Forelimb muscle (tissue), 1 donor: ENCODE measurements around the gene ACTN4. TPM values are rescaled to one million over a fixed set of nuclear protein-coding genes. Genes with fewer than 3 reads are reported as not detected.

Experiments
- DNase-seq: peaks from one replicate; pipeline ENCODE4 v3.0.0-alpha.2; 2013; ENCODE audit warnings: low read depth
- polyA plus RNA-seq: library from polyadenylated mRNA; unstranded; fragments of 120-200 nt; gene quantifications from one replicate; pipeline ENCODE4 v1.2.1, GENCODE V29; 2013; ENCODE audit not compliant: insufficient read length

The ACTN4 gene
- polyA plus RNA-seq, 1 donor: 177 TPM

GRCh38 chr19:38678217-38678890 is 30.9 kb downstream of the ACTN4 start:
- DNase-seq: no peak

- no peak for DNase-seq
These were observed 31.5 kb downstream of the ACTN4 start for GRCh38 chr19:38678891-38679494.

DNA sequence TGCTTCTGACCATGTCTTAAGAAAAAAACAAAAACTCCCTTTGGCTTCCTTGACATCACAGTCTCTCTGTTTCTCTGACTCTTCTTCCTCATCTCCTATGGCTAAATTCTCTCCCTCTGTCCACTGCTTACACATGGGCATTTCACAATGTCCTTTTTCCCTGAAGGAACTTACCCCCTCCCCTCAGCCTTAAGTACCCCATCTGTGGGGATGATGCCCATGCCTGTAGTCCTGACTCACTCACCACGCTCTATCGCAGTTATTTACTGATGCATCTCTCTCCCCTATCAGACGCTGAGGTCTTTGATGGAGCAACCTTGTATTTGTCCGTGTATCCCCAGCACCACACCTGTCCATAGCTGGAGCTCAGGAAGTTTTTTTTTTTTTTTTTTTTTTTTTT is 32.4 kb downstream of the ACTN4 start:
- no peak for DNase-seq

GRCh38 chr19:38682195-38682867 is 34.9 kb downstream of the ACTN4 start:
- no peak for DNase-seq

DNA sequence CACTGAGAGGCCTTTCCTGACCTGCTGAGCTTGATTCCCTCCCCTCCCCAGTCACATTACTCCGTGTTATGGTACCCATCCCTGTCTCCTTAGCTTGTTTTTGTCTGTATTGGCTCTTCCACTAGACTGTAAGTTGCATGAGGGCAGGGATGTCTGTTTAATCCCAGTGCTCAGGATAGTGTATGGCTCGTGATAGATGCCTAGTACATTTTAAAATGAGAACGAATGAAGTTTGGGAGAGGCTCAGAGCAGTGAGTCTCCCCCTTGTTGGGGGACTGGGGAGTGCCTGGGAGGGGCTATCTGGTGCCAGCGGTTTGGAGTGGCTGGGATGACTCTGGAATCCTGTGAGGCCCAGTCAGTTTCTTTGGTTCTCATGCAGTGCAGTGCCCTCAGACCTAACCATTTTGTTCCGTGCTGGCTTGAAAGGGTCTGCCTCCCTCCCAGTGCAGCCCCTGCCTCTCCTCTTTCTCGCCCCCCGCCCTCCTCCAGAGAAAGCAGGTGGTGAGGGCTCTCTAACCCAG is 35.5 kb downstream of the ACTN4 start:
- no peak for DNase-seq

- no peak for DNase-seq
These were observed 36.1 kb downstream of the ACTN4 start for GRCh38 chr19:38683393-38684077.

- DNase-seq: no peak
These were observed 36.8 kb downstream of the ACTN4 start for GRCh38 chr19:38684078-38684861.

GRCh38 chr19:38684862-38685665 is 37.6 kb downstream of the ACTN4 start:
- DNase-seq: no peak

DNA sequence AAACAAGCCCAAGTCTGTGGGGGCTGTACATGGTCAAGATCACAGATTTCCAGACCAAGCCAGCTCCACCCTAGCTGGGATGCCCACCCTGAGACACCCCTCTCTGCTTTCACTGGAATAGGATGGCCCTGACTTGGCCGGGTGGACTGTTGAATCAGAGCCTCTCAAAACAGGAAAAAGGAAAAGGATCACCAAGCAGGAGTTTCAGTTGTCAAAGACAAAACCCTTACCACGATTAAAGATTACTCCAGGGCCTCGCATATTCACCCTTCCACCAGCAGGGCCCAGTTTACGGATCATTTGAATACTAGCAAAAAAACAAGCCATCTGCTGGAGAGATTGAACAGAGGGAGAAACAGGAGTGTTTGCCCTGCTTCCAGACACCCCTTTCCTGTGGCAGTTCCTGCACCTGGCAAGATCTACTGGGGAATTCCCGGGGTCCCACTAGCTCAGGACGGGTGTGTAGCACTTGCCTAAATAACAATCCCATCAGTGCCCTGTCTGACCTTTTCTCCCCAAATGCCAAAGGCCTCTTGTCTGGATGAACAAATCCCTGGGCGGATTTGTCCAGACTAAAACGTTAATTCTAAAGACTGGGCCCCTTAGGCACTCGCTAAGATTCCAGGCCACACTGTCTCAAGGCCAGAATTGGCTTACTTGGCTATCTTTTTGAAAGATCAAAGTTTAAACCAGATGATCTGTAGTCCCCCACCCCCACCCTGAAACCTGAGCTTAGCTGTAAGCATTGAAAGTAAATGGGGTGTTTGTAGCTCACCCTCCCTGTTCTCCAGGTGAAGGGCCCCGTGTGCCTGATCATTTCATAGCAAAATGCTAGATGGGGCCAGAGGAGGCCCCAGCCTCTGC is 38.4 kb downstream of the ACTN4 start:
- DNase-seq: no peak

- DNase-seq: no peak
These were observed 39.1 kb downstream of the ACTN4 start for GRCh38 chr19:38686530-38686888.

GRCh38 chr19:38687837-38688378 is 40.5 kb downstream of the ACTN4 start:
- DNase-seq: no peak

GRCh38 chr19:38690146-38690545 is 42.7 kb downstream of the ACTN4 start:
- DNase-seq: no peak

GRCh38 chr19:38690832-38691231 is 43.4 kb downstream of the ACTN4 start:
- no peak for DNase-seq

DNA sequence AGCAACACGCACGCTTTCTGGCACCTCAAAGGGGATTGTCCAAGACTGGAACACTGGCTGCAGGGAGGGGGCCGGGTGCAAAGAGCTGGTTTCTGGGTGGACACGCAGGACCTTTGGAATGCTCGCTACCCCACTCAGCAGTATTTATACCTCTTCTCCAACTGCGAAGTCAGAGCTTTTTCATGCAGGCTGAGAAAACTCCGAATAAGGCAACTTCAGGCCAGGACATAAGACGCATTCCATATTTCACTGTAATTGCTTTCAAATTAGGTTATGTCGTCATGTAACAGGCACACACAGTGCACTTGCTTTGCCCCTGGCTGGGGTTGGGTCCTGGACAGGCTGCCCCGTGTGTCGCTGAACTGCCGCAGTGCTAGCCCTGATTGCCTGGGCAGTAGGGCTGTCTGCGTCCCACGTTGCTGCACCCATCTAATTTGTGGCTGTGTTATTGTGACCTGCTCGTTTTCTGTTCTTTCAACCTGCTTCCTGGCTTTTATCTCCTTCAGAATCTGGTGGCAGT is 44.5 kb downstream of the ACTN4 start:
- DNase-seq: no peak

DNA sequence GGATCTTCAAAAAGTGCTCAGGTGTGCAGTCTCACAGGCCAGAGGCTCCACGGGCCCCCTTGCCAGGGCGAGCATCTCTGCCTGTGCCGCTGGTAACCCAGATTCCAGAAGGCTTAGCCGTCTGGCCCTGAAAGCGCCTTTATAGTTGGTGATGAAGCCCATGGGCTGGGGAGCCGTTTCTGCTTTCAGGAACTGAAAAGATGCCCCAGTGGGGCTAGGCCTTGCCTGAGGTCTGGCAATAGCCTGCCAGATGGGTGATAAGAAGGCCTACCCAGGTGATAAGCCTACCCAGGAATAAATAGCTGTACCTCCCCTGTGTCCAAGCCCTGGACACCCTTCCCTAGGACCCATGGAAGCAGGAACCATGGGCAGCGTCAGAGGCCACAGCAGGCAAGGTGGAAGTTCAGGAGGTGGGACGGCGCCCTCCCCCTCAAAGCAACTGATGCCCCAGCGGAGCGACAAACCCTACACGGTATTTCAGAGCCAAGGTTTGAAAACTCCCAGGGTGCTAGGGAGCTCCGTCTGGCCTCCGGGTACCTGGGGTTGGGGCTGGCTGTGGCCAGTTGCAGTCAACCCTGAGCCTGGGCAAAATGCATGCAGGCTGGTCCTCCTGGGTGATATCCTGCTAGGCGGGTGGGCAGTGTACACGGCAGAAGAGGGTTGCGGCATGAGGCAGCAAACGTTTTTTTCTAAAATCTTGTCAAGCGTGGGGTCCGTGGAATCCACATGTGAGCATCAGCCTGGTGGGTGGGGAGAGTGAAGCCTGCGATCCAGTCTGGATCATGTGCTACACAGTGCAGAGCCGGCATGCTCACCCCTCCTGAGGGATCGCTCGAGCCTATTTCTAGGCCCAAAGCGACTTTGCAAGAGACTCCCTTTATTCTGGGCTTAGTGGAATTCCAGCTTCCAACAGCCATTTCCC is 45.3 kb downstream of the ACTN4 start:
- no peak for DNase-seq

- DNase-seq: no peak
These were observed 46.2 kb downstream of the ACTN4 start for GRCh38 chr19:38693380-38694223.

GRCh38 chr19:38695317-38695683 is 47.9 kb downstream of the ACTN4 start:
- no peak for DNase-seq
